Mammary epithelial cell (primary cell): ENCODE measurements around the gene C1orf50.

Source experiments
- EZH2 ChIP-seq: IDR thresholded peaks from 2 replicates; pipeline ENCODE4 v1.6.1; 2012; ENCODE audit warnings: low read length, inconsistent platforms, borderline replicate concordance
- TF ChIP-seq, protein P1 (sequence below), 2 donors: IDR thresholded peaks in 1 of 2; conservative IDR thresholded peaks in 1 of 2; 2 replicates each; pipeline ENCODE4 v1.5.1; 2011 to 2012; ENCODE audit warnings: inconsistent platforms in 2 of 2, low read length in 2 of 2, mild to moderate bottlenecking in 2 of 2, control low read depth in 1 of 2, low read depth in 1 of 2; ENCODE audit not compliant: insufficient read depth in 1 of 2; ENCODE audit errors: extremely low read depth in 1 of 2

DNA sequence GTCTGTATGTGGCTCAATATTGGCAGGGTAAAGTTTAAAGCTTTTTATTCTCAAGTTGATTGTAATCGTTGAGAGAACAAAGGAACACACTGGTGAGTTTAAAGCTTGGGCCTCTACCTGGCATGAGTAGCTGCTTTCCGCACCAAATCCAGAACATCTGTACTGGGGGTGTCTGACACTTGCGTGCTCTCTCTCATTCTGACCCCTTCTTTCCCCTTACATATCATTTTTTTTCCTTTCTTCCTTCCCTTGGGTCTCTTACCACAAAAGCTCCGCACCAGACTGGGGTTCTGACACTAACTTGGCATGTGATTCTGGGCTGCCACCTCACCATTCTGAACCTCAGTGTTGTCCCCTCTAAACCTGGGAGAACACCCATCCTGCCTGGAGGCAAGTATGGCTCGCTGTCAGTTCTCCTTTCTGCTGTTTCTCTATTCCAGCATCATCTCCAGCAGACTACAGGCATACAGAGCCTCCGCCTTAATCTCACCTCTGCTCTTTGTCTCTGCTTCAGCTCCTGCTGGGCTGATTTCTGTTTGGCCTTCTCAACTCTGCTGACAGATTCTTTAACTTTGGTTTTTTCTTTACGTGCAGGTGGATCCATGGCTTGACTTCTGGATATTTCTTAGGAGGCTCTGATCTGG lies 49.0 kb downstream of the C1orf50 start:
- TF ChIP-seq, protein P1, sequence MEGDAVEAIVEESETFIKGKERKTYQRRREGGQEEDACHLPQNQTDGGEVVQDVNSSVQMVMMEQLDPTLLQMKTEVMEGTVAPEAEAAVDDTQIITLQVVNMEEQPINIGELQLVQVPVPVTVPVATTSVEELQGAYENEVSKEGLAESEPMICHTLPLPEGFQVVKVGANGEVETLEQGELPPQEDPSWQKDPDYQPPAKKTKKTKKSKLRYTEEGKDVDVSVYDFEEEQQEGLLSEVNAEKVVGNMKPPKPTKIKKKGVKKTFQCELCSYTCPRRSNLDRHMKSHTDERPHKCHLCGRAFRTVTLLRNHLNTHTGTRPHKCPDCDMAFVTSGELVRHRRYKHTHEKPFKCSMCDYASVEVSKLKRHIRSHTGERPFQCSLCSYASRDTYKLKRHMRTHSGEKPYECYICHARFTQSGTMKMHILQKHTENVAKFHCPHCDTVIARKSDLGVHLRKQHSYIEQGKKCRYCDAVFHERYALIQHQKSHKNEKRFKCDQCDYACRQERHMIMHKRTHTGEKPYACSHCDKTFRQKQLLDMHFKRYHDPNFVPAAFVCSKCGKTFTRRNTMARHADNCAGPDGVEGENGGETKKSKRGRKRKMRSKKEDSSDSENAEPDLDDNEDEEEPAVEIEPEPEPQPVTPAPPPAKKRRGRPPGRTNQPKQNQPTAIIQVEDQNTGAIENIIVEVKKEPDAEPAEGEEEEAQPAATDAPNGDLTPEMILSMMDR (conservative IDR thresholded peaks at IDR 0.05 in 1 of 2, IDR thresholded peaks at IDR 0.05 in 1 of 2; ENCODE audit: extremely low read depth in 1 of 2, insufficient read depth in 1 of 2, low read depth in 1 of 2, low read length in 2 of 2): no peak
- TF ChIP-seq EZH2: no peak
